Cardiac fibroblast (primary cell): ENCODE results near the gene SMYD3.

Experiments
- DNase-seq, 2 donors: peaks; one replicate each; pipeline versions ENCODE4 v3.0.0 to v3.0.0-alpha.2; 2010; ENCODE audit warnings: low read depth in 2 of 2
- H3K4me3 ChIP-seq, 2 donors: replicated peaks in 1 of 2; 1 replicate in 1 of 2; 2 replicates in 1 of 2; pipeline ENCODE4 v1.5.1; 2011; ENCODE audit warnings: low read depth in 2 of 2, low read length in 2 of 2, mild to moderate bottlenecking in 2 of 2, moderate library complexity in 1 of 2
- TF ChIP-seq, protein P1 (sequence below): IDR thresholded peaks from one replicate; pipeline ENCODE4 v1.5.1; 2011; ENCODE audit warnings: low read depth, mild to moderate bottlenecking, low read length, inconsistent platforms

SMYD3 gene

DNA sequence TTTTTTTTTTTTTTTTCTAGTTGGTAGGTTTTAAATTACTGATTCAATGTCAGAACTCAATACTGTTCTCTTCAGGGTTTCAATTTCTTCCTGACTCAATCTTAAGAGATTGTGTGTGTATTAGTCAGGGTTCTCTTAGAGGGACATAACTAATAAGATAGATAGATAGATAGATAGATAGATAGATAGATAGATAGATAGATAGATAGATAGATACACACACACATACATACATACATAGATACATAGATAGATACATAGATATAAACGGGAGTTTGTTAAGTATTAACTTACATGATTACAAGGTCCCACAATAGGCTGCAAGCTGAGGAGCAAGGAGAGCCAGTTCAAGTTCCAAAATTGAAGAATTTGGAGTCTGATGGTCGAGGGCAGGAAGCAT, 251.3 kb downstream of the SMYD3 start:
- H3K4me3 ChIP-seq = no peak overlapping the region
- no peak for DNase-seq
- TF ChIP-seq, protein P1, sequence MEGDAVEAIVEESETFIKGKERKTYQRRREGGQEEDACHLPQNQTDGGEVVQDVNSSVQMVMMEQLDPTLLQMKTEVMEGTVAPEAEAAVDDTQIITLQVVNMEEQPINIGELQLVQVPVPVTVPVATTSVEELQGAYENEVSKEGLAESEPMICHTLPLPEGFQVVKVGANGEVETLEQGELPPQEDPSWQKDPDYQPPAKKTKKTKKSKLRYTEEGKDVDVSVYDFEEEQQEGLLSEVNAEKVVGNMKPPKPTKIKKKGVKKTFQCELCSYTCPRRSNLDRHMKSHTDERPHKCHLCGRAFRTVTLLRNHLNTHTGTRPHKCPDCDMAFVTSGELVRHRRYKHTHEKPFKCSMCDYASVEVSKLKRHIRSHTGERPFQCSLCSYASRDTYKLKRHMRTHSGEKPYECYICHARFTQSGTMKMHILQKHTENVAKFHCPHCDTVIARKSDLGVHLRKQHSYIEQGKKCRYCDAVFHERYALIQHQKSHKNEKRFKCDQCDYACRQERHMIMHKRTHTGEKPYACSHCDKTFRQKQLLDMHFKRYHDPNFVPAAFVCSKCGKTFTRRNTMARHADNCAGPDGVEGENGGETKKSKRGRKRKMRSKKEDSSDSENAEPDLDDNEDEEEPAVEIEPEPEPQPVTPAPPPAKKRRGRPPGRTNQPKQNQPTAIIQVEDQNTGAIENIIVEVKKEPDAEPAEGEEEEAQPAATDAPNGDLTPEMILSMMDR = no peak

- TF ChIP-seq, protein P1 = no peak
- H3K4me3 ChIP-seq = no peak overlapping the region
- no peak for DNase-seq
These were observed 252.2 kb downstream of the SMYD3 start for GRCh38 chr1:246254854-246255253.

- peak in 1 of 2 donors; percentile 29 for DNase-seq
- H3K4me3 ChIP-seq = no peak overlapping the region
- TF ChIP-seq, protein P1 = no peak
These were observed 260.6 kb downstream of the SMYD3 start for GRCh38 chr1:246246430-246246829.

DNA sequence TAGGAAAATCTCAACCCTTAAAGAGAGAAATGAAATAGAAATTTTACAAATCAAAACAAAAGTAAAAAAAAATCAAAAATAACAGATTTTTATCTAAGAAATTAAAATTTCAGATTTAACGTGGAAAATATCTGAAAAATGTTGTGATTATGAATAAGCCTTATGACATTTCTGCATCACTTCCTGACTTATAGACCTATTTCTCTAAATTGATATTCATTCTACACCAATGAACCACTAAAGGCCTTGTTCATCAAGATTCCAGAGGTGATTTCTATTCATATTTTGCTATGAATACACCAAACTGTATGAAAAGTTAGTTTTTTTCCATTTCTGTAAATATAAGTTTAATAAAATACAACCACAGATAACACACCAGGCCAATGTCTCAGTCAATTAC, 261.5 kb downstream of the SMYD3 start:
- TF ChIP-seq, protein P1 = no peak
- H3K4me3 ChIP-seq = no peak overlapping the region
- peak in 1 of 2 donors; percentile 60 for DNase-seq

DNA sequence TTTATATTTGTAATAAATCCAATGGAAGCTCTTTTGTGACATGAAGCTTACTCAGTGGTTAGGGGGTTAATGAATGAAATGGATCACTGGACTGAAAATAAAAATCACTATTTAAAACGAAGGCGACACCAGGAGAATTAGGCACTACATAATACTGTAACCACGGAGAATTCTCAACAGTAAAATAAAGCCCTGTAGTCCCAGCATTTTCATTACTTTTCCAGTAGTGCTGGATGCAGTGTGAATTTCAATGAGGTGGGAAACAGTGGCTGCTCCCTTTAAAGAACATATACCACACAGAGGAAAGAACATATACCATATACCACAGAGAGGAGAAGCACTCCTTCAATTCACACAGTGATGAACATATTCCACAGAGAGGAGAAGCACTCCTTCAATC, 275.0 kb downstream of the SMYD3 start:
- DNase-seq = no peak
- H3K4me3 ChIP-seq = no peak overlapping the region
- TF ChIP-seq, protein P1 = no peak

DNA sequence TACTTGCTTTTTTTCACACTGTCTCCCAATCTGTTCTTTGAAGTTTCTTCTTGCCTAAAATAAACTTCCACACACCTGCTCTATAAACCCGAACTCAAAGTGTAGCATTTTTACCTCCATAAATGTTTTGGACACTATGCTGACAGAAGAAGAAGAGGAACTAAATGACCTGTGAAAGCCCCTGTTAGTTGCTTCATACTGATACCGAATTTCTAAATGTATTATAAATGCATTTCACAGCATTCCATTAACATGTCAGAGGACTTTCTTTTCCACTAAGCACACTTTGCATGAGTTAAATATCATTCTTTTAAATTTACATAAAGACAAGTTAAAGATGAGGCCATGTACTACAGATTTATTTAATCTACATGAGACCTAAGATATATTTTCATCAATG, 281.0 kb downstream of the SMYD3 start:
- TF ChIP-seq, protein P1 = no peak
- no peak for DNase-seq
- no peak overlapping the region for H3K4me3 ChIP-seq

DNA sequence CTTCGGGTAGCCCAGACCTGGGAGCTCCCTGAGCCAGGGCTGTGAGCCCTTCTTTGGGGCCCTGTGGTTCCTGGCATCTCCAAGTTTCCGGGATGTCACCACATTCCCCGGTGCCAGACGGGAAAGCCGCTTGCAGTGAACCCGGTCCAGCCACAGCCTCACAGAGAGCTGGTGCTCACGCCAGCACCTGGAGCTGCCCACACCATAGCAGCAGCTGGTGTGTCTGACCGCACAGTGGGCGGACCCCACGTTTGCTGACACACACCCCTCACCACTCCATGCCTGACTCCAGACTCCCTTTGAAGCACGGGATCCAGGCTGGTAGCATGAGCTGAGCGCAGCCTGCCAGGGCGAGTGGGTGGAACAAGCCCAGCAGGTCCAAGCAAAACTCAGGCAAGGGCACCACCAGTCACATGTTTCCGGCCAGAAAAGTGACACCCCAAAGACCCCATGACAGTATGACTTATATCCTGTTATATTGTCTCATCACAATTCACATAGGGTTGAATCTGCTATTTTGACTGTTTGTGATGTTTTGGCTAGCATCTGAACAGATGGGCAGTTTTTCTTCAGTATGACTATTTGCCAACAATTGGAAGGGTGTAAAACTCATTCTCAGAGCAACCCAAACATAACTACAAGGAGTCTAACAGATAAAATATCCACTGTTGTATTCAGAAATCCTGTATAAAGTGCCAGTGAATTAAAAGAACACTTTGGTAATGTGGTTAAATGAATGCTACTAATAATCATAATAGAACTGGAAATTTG, 285.4 kb downstream of the SMYD3 start:
- TF ChIP-seq, protein P1 = no peak
- peak in 1 of 2 donors; percentile 23 for DNase-seq
- H3K4me3 ChIP-seq = no peak overlapping the region
